NB4 (cell line): Measurements from ENCODE around the gene PSMG3.

Experiments
- DNase-seq: peaks from one replicate; pipeline ENCODE4 v3.0.0; 2010; ENCODE audit warnings: low read depth
- H3K4me3 ChIP-seq: one replicate; pipeline ENCODE4 v1.5.1; 2011; ENCODE audit warnings: mild to moderate bottlenecking, low read depth, low read length, moderate library complexity
- CTCF ChIP-seq: IDR thresholded peaks from one replicate; pipeline ENCODE4 v1.5.1; 2012; ENCODE audit warnings: low read depth, low read length
- MAX ChIP-seq: IDR thresholded peaks from 2 replicates; pipeline ENCODE4 v1.6.1; 2011; ENCODE audit warnings: low read depth, low read length
- MYC ChIP-seq: IDR thresholded peaks from 2 replicates; pipeline ENCODE4 v1.6.1; 2011; ENCODE audit warnings: low read depth, low read length
- POLR2A ChIP-seq: IDR thresholded peaks from 2 replicates; pipeline ENCODE4 v1.6.1; 2011; ENCODE audit warnings: mild to moderate bottlenecking; ENCODE audit not compliant: insufficient read length; ENCODE audit errors: extremely low read depth

PSMG3 gene

GRCh38 chr7:1554333-1555045 is 15.3 kb downstream of the PSMG3 start:
- TF ChIP-seq MAX (no peak), MYC (no peak), CTCF (no peak), POLR2A (no peak)
- no peak overlapping the region for H3K4me3 ChIP-seq
- DNase-seq: no peak

GRCh38 chr7:1553512-1554210 is 16.2 kb downstream of the PSMG3 start:
- DNase-seq: no peak
- no peak for TF ChIP-seq POLR2A
- TF ChIP-seq CTCF: no peak
- TF ChIP-seq MAX: no peak
- TF ChIP-seq MYC: no peak
- no peak overlapping the region for H3K4me3 ChIP-seq

- TF ChIP-seq CTCF: no peak
- no peak for TF ChIP-seq POLR2A
- no peak for TF ChIP-seq MAX
- TF ChIP-seq MYC: no peak
- no peak overlapping the region for H3K4me3 ChIP-seq
- DNase-seq: no peak
Observed at GRCh38 chr7:1552200-1552599, 17.6 kb downstream of the PSMG3 start.

- no peak for DNase-seq
- no peak for TF ChIP-seq POLR2A
- no peak for TF ChIP-seq CTCF
- no peak for TF ChIP-seq MAX
- no peak for TF ChIP-seq MYC
- no peak overlapping the region for H3K4me3 ChIP-seq
Observed at GRCh38 chr7:1550846-1551155, 19.0 kb downstream of the PSMG3 start.

GRCh38 chr7:1550005-1550845 is 19.6 kb downstream of the PSMG3 start:
- no peak overlapping the region for H3K4me3 ChIP-seq
- no peak for DNase-seq
- no peak for TF ChIP-seq MYC
- TF ChIP-seq MAX: no peak
- TF ChIP-seq CTCF: no peak
- no peak for TF ChIP-seq POLR2A
